ENCODE data around the gene TNFAIP3.

- TF ChIP-seq EZH2 (IDR thresholded peaks at IDR 0.05) (no peak), POLR2AphosphoS5 (IDR thresholded peaks at IDR 0.05; ENCODE audit: borderline replicate concordance, low read depth, low read length) (no peak)
Measured at GRCh38 chr6:137859025-137859424, 8.0 kb upstream of the TNFAIP3 start.
